ENCODE data around the gene TTC7B.

Gene TTC7B

DNA sequence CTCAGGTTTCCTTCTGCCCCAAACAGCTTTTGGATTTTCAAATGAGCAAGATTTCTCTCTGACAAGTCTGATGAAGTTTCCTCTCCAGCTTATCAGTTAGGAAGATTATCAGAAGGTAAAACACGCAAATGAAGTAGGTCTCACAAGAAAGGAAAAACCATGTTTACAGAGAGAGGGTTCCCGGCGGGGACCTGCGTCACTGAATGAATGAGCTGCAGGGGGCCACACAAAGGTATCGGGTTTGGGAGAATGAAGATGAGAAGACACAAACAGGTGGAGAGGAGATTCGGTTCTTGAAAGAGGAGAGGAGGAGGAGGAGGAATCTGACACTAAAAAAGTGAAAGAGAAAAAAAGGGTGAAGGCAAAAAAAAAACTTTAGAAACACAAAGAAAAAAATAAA lies 210.8 kb downstream of the TTC7B start:
- no peak for DNase-seq (ENCODE audit: low read depth)
- no peak overlapping the region for H3K4me3 ChIP-seq (ENCODE audit: control insufficient read depth, low read depth, low read length)
- TF ChIP-seq, protein P1, sequence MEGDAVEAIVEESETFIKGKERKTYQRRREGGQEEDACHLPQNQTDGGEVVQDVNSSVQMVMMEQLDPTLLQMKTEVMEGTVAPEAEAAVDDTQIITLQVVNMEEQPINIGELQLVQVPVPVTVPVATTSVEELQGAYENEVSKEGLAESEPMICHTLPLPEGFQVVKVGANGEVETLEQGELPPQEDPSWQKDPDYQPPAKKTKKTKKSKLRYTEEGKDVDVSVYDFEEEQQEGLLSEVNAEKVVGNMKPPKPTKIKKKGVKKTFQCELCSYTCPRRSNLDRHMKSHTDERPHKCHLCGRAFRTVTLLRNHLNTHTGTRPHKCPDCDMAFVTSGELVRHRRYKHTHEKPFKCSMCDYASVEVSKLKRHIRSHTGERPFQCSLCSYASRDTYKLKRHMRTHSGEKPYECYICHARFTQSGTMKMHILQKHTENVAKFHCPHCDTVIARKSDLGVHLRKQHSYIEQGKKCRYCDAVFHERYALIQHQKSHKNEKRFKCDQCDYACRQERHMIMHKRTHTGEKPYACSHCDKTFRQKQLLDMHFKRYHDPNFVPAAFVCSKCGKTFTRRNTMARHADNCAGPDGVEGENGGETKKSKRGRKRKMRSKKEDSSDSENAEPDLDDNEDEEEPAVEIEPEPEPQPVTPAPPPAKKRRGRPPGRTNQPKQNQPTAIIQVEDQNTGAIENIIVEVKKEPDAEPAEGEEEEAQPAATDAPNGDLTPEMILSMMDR (conservative IDR thresholded peaks at IDR 0.05; ENCODE audit: control insufficient read depth, insufficient read depth, low read depth, low read length) = no peak

DNA sequence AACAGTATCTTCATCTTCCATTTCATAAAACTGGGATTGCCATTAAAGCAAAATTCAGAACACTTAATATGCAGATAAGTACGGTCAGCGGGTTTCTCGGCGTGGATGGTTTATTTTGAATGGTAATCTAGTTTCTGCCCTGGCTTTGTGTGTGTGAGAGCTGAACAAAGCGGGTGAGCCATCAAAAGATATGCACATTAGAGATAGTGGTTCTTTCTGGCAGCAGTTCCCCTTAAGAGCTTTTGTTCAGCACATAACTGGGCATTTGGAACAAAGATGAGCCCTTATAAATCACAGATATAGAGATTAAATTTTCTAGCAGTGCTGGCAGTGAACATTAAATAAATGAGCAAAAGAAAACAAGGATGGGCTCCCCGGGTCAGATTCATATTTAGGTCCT lies 211.9 kb downstream of the TTC7B start:
- TF ChIP-seq, protein P1 (conservative IDR thresholded peaks at IDR 0.05; ENCODE audit: control insufficient read depth, insufficient read depth, low read depth, low read length) = no peak
- no peak overlapping the region for H3K4me3 ChIP-seq (ENCODE audit: control insufficient read depth, low read depth, low read length)
- no peak for DNase-seq (ENCODE audit: low read depth)

DNA sequence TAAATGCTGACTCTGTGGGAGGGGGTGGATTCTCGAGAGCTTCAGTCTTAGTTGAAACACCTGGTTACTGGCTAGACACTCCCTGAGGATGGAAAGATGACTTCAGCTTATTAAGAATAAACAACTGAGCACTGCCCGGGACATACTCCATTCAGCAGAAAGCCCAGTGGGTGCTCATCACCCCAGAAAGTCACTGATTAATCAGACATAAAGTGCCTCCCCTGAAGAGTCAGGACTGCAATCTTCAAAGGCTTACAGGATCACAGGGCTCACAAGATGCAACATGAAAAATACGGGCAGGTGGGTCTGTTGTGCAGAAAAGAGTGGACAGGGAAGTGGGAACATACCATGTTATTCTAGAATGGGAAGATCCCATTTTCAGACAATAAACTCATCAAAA lies 212.4 kb downstream of the TTC7B start:
- H3K4me3 ChIP-seq (ENCODE audit: control insufficient read depth, low read depth, low read length) = no peak overlapping the region
- DNase-seq (ENCODE audit: low read depth) = no peak
- TF ChIP-seq, protein P1 (conservative IDR thresholded peaks at IDR 0.05; ENCODE audit: control insufficient read depth, insufficient read depth, low read depth, low read length) = no peak

DNA sequence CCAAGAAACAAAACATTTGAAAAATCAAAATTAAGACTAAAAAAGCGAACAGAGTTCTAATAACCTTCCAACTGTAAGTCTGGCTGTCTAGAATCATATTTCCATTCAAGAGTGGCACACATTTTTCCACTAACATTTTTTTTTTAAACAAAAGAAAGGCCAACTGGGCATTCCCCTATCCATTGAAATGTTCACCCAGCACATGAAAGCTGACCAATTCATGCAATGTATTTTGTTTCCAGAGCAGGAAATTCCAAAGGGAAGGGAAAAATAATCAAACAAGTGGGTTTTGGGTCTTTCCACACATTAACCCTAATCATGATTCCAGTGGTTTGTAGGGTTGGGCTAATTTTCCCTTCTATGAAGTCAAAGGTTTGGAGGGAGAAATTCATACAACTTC lies 212.9 kb downstream of the TTC7B start:
- TF ChIP-seq, protein P1 (conservative IDR thresholded peaks at IDR 0.05; ENCODE audit: control insufficient read depth, insufficient read depth, low read depth, low read length) = no peak
- no peak overlapping the region for H3K4me3 ChIP-seq (ENCODE audit: control insufficient read depth, low read depth, low read length)
- DNase-seq (ENCODE audit: low read depth) = no peak

DNA sequence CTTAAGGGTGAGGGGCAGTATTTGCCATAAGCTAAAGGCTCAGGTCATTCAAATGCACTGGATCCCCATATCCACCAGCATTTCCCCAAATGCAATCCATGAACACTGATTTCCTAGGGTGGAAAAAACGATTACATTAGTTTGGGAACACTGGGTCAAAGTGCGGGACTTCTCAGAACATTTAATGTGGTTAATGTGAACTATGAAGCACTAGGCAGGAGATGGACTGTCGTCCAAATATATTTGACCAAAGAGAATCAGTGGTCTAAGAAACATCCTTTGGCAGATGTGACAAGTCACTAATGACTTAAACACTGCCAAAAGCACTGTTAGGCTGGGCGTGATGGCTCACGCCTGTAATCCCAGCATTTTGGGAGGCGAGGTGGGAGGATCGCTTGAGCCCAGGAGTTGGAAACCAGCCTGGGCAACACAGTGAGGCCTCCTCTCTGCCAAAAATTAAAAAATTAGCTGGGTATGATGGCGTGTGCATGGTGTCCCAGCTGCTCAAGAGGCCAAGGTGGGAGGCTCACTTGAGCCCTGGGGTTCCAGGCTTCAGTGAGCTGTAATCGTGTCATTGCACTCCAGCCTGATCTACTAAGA lies 214.0 kb downstream of the TTC7B start:
- TF ChIP-seq, protein P1 (conservative IDR thresholded peaks at IDR 0.05; ENCODE audit: control insufficient read depth, insufficient read depth, low read depth, low read length) = no peak
- no peak for DNase-seq (ENCODE audit: low read depth)
- no peak overlapping the region for H3K4me3 ChIP-seq (ENCODE audit: control insufficient read depth, low read depth, low read length)

DNA sequence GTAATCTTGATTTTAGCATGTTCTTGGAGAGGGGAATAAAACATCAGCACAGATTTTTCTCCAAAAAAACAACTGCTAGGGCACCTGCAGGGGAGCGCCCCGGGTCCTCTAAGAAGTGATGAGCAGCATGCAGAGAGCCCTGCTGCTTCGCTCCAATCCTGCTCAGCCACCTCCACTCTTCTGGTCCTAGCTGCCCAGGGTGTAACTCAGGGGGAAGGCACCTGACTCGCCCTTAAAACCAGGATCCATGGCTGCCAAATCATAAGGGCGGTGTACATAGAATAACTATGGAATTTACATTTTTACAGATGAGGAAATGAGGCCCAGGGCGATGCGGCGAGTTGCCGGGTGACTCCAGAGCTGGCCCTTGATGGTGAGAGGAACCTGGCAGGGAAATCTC lies 214.7 kb downstream of the TTC7B start:
- no peak overlapping the region for H3K4me3 ChIP-seq (ENCODE audit: control insufficient read depth, low read depth, low read length)
- TF ChIP-seq, protein P1 (conservative IDR thresholded peaks at IDR 0.05; ENCODE audit: control insufficient read depth, insufficient read depth, low read depth, low read length) = no peak
- no peak for DNase-seq (ENCODE audit: low read depth)

DNA sequence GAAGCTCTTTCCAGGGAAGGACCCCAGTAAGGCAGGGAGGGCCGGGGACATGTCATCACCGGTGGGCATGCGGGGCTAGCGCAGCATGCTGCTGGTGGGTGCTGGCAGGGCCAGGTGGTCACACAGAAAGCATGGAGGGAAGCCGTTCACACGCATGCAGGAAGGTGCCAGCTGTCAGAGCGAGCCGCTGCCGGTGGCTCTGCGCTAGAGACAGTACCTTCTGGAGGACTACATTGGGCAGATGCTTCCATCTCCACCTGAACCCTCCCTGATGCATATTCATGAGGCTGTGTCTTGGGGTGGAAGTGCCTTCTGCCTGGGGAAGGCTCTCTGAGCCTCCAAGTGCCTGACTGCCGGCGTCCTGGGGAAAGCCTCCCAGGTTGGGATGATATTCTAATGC lies 215.6 kb downstream of the TTC7B start:
- TF ChIP-seq, protein P1 (conservative IDR thresholded peaks at IDR 0.05; ENCODE audit: control insufficient read depth, insufficient read depth, low read depth, low read length) = no peak
- no peak for DNase-seq (ENCODE audit: low read depth)
- H3K4me3 ChIP-seq (ENCODE audit: control insufficient read depth, low read depth, low read length) = no peak overlapping the region
